HepG2 (cell line): ENCODE results near the gene SMPD3.

ENCODE experiments used
- CSRNP2 ChIP-seq: sonication (generic); formaldehyde crosslinking; conservative IDR thresholded peaks from 2 replicates; pipeline ENCODE4 v1.8.0; 2022; ENCODE audit warnings: low read depth, missing genetic modification reagents
- CTCF ChIP-seq: sonication (generic); formaldehyde crosslinking; IDR thresholded peaks from 2 replicates; pipeline ENCODE4 v1.5.0; 2020; ENCODE audit warnings: mild to moderate bottlenecking, missing genetic modification reagents, moderate library complexity
- ZNF274 ChIP-seq: sonication (generic); formaldehyde crosslinking; IDR thresholded peaks from 2 replicates; pipeline ENCODE4 v1.5.1; 2020; ENCODE audit warnings: mild to moderate bottlenecking, missing genetic modification reagents
- TF ChIP-seq, protein P1 (sequence below): sonication (generic); formaldehyde crosslinking; IDR thresholded peaks from 2 replicates; pipeline ENCODE4 v1.4.0; 2020; ENCODE audit warnings: mild to moderate bottlenecking, missing genetic modification reagents

DNA sequence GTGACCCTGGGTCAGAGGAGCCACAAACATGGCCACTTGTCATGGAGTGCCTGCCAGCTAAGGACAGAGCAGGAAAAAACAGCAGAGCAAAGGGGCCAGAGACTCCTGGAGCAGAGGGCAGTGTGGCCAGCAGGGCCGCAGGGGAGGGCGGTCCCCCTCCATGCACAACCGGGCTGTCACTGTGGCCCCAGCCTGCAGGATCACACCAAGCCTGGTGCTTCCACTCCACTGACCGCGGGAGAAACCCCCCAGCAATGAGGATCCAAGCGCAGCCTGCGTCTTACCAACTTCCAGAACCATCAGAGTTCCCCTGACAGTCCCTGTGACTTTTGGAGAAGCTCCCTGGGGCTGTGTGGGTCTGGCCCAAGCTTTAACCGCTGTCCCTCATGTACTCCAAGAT, 75.5 kb downstream of the SMPD3 start:
- TF ChIP-seq CSRNP2 (CRISPR knock-in tag) (no peak), ZNF274 (CRISPR knock-in tag) (no peak), CTCF (CRISPR knock-in tag) (no peak)
- TF ChIP-seq, protein P1, sequence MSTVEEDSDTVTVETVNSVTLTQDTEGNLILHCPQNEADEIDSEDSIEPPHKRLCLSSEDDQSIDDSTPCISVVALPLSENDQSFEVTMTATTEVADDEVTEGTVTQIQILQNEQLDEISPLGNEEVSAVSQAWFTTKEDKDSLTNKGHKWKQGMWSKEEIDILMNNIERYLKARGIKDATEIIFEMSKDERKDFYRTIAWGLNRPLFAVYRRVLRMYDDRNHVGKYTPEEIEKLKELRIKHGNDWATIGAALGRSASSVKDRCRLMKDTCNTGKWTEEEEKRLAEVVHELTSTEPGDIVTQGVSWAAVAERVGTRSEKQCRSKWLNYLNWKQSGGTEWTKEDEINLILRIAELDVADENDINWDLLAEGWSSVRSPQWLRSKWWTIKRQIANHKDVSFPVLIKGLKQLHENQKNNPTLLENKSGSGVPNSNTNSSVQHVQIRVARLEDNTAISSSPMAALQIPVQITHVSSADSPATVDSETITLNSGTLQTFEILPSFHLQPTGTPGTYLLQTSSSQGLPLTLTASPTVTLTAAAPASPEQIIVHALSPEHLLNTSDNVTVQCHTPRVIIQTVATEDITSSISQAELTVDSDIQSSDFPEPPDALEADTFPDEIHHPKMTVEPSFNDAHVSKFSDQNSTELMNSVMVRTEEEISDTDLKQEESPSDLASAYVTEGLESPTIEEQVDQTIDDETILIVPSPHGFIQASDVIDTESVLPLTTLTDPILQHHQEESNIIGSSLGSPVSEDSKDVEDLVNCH (CRISPR knock-in tag) = no peak
